Mammary epithelial cell (primary cell): ENCODE measurements around the gene TMEM131.

Experiments
- CTCF ChIP-seq, 2 donors: IDR thresholded peaks in 1 of 2; conservative IDR thresholded peaks in 1 of 2; 2 replicates each; pipeline ENCODE4 v1.5.1; 2011 to 2012; ENCODE audit warnings: inconsistent platforms in 2 of 2, low read length in 2 of 2, mild to moderate bottlenecking in 2 of 2, control low read depth in 1 of 2, low read depth in 1 of 2; ENCODE audit not compliant: insufficient read depth in 1 of 2; ENCODE audit errors: extremely low read depth in 1 of 2
- EZH2 ChIP-seq: IDR thresholded peaks from 2 replicates; pipeline ENCODE4 v1.6.1; 2012; ENCODE audit warnings: low read length, inconsistent platforms, borderline replicate concordance

GRCh38 chr2:97969081-97970067 is 26.4 kb downstream of the TMEM131 start:
- TF ChIP-seq CTCF (conservative IDR thresholded peaks at IDR 0.05 in 1 of 2, IDR thresholded peaks at IDR 0.05 in 1 of 2; ENCODE audit: extremely low read depth in 1 of 2, insufficient read depth in 1 of 2, low read depth in 1 of 2, low read length in 2 of 2) (no peak), EZH2 (no peak)
